ENCODE results near the gene ADARB2. TPM values are rescaled to one million over a fixed set of nuclear protein-coding genes. Genes with fewer than 3 reads are reported as not detected.

The ADARB2 gene
- total and polyA plus RNA-seq, 2 experiments from 2014 or later = 2.0 to 5.0 TPM

DNA sequence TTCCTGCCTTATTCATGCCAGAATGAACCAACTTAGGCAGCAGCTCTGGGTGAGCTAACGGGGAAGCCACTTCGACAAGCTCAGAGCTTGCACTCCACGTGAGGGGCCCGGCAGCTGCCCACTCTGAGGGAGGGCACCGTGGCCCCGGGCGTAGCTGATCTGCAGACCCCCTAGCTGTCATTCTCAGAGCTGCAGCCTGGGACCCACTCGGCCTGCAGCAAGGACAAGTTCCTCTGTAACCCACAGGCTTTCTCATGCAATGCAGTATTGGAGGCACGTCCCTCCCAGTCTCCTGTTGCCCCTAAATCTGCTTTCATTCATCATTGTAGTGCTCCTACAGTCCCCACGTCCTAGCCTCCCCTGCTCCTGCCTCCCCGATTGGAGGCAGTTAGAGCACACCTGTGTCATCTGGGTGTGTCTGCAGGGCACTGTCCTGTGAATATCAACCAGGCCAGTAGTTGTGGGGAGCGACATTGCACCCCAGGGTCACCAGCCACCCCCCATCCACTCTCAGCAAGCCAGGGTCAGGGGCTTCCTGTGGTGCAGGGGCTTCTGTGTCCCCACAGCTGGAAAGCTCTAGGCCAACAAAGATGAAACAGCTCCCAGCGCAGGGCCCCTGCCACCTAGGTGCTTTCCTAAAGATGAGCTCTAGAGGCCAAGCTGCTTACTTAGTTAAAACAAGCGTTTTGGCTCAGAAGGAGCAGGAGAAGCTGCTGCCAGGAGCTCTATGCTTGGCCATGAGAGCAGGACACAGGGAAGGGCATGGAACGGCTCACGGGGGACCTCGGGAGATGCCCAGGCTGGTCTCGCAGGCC is 333.6 kb downstream of the ADARB2 start:
- no peak overlapping the region for H3K4me3 Mint-ChIP-seq
- TF ChIP-seq NANOG (IDR thresholded peaks at IDR 0.05; ENCODE audit: borderline replicate concordance) = no peak
- TF ChIP-seq, protein P1, sequence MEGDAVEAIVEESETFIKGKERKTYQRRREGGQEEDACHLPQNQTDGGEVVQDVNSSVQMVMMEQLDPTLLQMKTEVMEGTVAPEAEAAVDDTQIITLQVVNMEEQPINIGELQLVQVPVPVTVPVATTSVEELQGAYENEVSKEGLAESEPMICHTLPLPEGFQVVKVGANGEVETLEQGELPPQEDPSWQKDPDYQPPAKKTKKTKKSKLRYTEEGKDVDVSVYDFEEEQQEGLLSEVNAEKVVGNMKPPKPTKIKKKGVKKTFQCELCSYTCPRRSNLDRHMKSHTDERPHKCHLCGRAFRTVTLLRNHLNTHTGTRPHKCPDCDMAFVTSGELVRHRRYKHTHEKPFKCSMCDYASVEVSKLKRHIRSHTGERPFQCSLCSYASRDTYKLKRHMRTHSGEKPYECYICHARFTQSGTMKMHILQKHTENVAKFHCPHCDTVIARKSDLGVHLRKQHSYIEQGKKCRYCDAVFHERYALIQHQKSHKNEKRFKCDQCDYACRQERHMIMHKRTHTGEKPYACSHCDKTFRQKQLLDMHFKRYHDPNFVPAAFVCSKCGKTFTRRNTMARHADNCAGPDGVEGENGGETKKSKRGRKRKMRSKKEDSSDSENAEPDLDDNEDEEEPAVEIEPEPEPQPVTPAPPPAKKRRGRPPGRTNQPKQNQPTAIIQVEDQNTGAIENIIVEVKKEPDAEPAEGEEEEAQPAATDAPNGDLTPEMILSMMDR (conservative IDR thresholded peaks at IDR 0.05; ENCODE audit: low read depth in 2 of 2) = peak; percentile 49 to 53
- TF ChIP-seq, protein P2, sequence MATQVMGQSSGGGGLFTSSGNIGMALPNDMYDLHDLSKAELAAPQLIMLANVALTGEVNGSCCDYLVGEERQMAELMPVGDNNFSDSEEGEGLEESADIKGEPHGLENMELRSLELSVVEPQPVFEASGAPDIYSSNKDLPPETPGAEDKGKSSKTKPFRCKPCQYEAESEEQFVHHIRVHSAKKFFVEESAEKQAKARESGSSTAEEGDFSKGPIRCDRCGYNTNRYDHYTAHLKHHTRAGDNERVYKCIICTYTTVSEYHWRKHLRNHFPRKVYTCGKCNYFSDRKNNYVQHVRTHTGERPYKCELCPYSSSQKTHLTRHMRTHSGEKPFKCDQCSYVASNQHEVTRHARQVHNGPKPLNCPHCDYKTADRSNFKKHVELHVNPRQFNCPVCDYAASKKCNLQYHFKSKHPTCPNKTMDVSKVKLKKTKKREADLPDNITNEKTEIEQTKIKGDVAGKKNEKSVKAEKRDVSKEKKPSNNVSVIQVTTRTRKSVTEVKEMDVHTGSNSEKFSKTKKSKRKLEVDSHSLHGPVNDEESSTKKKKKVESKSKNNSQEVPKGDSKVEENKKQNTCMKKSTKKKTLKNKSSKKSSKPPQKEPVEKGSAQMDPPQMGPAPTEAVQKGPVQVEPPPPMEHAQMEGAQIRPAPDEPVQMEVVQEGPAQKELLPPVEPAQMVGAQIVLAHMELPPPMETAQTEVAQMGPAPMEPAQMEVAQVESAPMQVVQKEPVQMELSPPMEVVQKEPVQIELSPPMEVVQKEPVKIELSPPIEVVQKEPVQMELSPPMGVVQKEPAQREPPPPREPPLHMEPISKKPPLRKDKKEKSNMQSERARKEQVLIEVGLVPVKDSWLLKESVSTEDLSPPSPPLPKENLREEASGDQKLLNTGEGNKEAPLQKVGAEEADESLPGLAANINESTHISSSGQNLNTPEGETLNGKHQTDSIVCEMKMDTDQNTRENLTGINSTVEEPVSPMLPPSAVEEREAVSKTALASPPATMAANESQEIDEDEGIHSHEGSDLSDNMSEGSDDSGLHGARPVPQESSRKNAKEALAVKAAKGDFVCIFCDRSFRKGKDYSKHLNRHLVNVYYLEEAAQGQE (IDR thresholded peaks at IDR 0.05; ENCODE audit: unreplicated experiment) = no peak
- TF ChIP-seq ZNF114 (CRISPR knock-in tag; IDR thresholded peaks at IDR 0.05) = no peak
- H3K36me3 ChIP-seq (ENCODE audit: insufficient read depth) = no peaks in the 10 kb centered on the region
- DNase-seq (ENCODE audit: low spot score) (peak; percentile 51), ATAC-seq (peak; percentile 76)
- no peak overlapping the region for H2AFZ ChIP-seq
- no peaks in the 10 kb centered on the region for H3K79me2 ChIP-seq (replicated peaks; ENCODE audit: insufficient read depth)
- no peak overlapping the region for H3K27ac Mint-ChIP-seq
- no peaks in the 10 kb centered on the region for H3F3A ChIP-seq (replicated peaks; ENCODE audit: low read depth)
- H4K20me1 ChIP-seq (replicated peaks; ENCODE audit: insufficient read depth) = no peaks in the 10 kb centered on the region
- no peak overlapping the region for H3K4me2 ChIP-seq
- H3K4me1 ChIP-seq (ENCODE audit: insufficient read depth) = no peaks in the 10 kb centered on the region
- H3K9me2 ChIP-seq (ENCODE audit: insufficient read depth) = no peaks in the 10 kb centered on the region
- no peak overlapping the region for H3K27ac ChIP-seq (ENCODE audit: low read depth)
- peaks cover 8% of the 10 kb centered on the region for H3K27me3 Mint-ChIP-seq (ENCODE audit: insufficient read depth, low read depth, poor library complexity)
- H3K36me3 Mint-ChIP-seq (ENCODE audit: low read depth) = no peaks in the 10 kb centered on the region
- H3K9me3 Mint-ChIP-seq = no peaks in the 10 kb centered on the region
- H3K27me3 ChIP-seq (ENCODE audit: insufficient read depth) = no peaks in the 10 kb centered on the region
- H3K4me3 ChIP-seq = no peak overlapping the region
- H3K4me1 Mint-ChIP-seq = peaks cover 23% of the 10 kb centered on the region

DNA sequence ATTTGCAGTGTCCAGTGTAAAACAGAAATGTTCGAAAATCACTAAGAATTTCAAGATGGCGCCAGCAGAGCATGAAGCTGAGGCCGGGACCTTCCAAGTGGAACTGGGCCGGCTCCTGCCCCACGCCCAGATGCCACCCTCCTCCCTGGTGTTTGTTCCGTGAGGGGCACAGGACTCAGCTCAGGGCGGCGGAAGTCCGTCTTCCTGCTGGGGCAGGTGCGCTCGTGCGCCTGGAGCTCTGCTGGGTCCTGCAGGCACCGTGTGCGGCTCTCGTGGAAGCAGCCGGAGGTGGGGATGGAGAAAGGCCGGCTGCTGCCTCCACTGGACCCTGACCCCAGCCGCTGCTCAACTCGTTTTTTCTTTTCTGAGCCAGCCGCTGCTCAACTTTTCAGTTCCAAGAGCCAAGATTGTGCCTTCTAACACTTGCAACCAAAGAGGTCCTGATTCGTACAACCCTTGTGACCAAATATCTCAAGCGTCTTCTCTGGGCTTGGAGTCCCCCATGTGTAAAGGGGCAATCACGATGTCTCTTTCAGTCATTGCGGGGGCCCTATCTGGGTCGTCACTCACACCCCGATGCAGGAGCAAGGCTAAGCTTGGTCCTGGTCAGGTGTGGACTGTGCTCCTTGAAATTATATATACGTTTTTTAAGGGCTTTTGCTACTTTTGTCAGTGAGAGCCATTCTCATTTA is 334.4 kb downstream of the ADARB2 start:
- no peaks in the 10 kb centered on the region for H3K4me1 ChIP-seq (ENCODE audit: insufficient read depth)
- ATAC-seq (no peak), DNase-seq (ENCODE audit: low spot score) (no peak)
- no peaks in the 10 kb centered on the region for H3K36me3 ChIP-seq (ENCODE audit: insufficient read depth)
- H3K79me2 ChIP-seq (replicated peaks; ENCODE audit: insufficient read depth) = no peaks in the 10 kb centered on the region
- no peaks in the 10 kb centered on the region for H3K9me2 ChIP-seq (ENCODE audit: insufficient read depth)
- H2AFZ ChIP-seq = no peak overlapping the region
- no peaks in the 10 kb centered on the region for H3K9me3 Mint-ChIP-seq
- H3K27me3 ChIP-seq (ENCODE audit: insufficient read depth) = no peaks in the 10 kb centered on the region
- no peak overlapping the region for H3K4me2 ChIP-seq
- no peaks in the 10 kb centered on the region for H3K36me3 Mint-ChIP-seq (ENCODE audit: low read depth)
- H3K27ac ChIP-seq (ENCODE audit: low read depth) = no peak overlapping the region
- H3K4me3 ChIP-seq = no peak overlapping the region
- H3K27me3 Mint-ChIP-seq (ENCODE audit: insufficient read depth, low read depth, poor library complexity) = peaks cover 8% of the 10 kb centered on the region
- peaks cover 23% of the 10 kb centered on the region for H3K4me1 Mint-ChIP-seq
- no peak overlapping the region for H3K27ac Mint-ChIP-seq
- no peaks in the 10 kb centered on the region for H4K20me1 ChIP-seq (replicated peaks; ENCODE audit: insufficient read depth)
- no peaks in the 10 kb centered on the region for H3F3A ChIP-seq (replicated peaks; ENCODE audit: low read depth)
- no peak overlapping the region for H3K4me3 Mint-ChIP-seq
- TF ChIP-seq JUNB (IDR thresholded peaks at IDR 0.05; ENCODE audit: unreplicated experiment) (no peak), ZNF331 (CRISPR knock-in tag; IDR thresholded peaks at IDR 0.05; ENCODE audit: low read depth) (no peak), POLR2AphosphoS5 (IDR thresholded peaks at IDR 0.05; ENCODE audit: low read depth) (no peak), EZH2phosphoT487 (IDR thresholded peaks at IDR 0.05; ENCODE audit: unreplicated experiment) (no peak)
- TF ChIP-seq, protein P2 (IDR thresholded peaks at IDR 0.05; ENCODE audit: unreplicated experiment) = no peak
